Thoracic aorta (tissue), 2 donors: ENCODE data around the gene LRFN3. TPM values are rescaled to one million over a fixed set of nuclear protein-coding genes. Genes with fewer than 3 reads are reported as not detected.

Experiments
- ATAC-seq: fragments of 150-250 bp; one replicate; pipeline ENCODE4 v1.8.0; 2017; ENCODE audit warnings: low read depth; ENCODE audit not compliant: insufficient number of reproducible peaks, low FRiP score
- DNase-seq: peaks from one replicate; pipeline ENCODE4 v3.0.0-alpha.2; 2020; ENCODE audit warnings: low spot score
- H3K27ac ChIP-seq, 2 donors: fragments of 200-600 bp; sonication (generic); 1 replicate in 1 of 2; 2 replicates in 1 of 2; pipeline ENCODE4 v1.5.1; 2016; ENCODE audit warnings: mild to moderate bottlenecking in 2 of 2, moderate library complexity in 2 of 2
- H3K27me3 ChIP-seq: fragments of 200-600 bp; sonication (generic); replicated peaks from 2 replicates; pipeline ENCODE4 v1.6.0; 2016; ENCODE audit warnings: mild to moderate bottlenecking; ENCODE audit not compliant: insufficient read depth
- H3K36me3 ChIP-seq: fragments of 200-600 bp; sonication (generic); one replicate; pipeline ENCODE4 v1.5.1; 2016
- H3K4me1 ChIP-seq, 2 donors: fragments of 200-600 bp; sonication (generic); 1 replicate in 1 of 2; 2 replicates in 1 of 2; pipeline versions ENCODE4 v1.5.1 to v1.6.0; 2016; ENCODE audit warnings: low read depth in 2 of 2, mild to moderate bottlenecking in 1 of 2; ENCODE audit not compliant: control insufficient read depth in 1 of 2
- H3K4me3 ChIP-seq: fragments of 200-600 bp; sonication (generic); 2 replicates; pipeline ENCODE4 v1.5.1; 2016; ENCODE audit warnings: mild to moderate bottlenecking
- H3K9me3 ChIP-seq: fragments of 200-600 bp; sonication (generic); 2 replicates; pipeline ENCODE4 v1.5.1; 2016
- CTCF ChIP-seq: fragments of 200-600 bp; sonication (generic); IDR thresholded peaks from one replicate; pipeline ENCODE4 v1.5.1; 2019; ENCODE audit warnings: antibody characterized with exemption
- total RNA-seq, 2 donors: library from RNA; depleted of rRNA; stranded (reverse); fragments of >200 nt; gene quantifications; one replicate each; pipeline versions ENCODE4 v1.1.0 to v1.2.3, GENCODE V29; 2016

LRFN3 gene
- total RNA-seq, 2 donors from 2014 or later = 14.3 to 26.7 TPM

- H3K36me3 ChIP-seq = no peaks in the 10 kb centered on the region
- H3K4me1 ChIP-seq = peaks cover 3 to 25% of the 10 kb centered on the region in 2 donors
- peak within 1 kb of the TSS; percentile 84 for H3K4me3 ChIP-seq
- no peaks in the 10 kb centered on the region for H3K9me3 ChIP-seq
- no peaks in the 10 kb centered on the region for H3K27me3 ChIP-seq
- peak within 1 kb of the TSS in 1 of 2 donors; percentile 53 for H3K27ac ChIP-seq
- TF ChIP-seq CTCF = no peak
- DNase-seq (no peak), ATAC-seq (no peak)
Observed at GRCh38 chr19:35901854-35902661, 34.1 kb upstream of the LRFN3 start, which contains the start of gene HCST. Gene HCST (plus strand): TSS chr19:35902529. CDS start chr19:35902594, 65 bp downstream.

- no peak for ATAC-seq
- DNase-seq = no peak
- Histone ChIP-seq H3K4me1 (peaks cover 3 to 23% of the 10 kb centered on the region in 2 donors), H3K4me3 (peak overlapping the region; percentile 49), H3K36me3 (no peaks in the 10 kb centered on the region), H3K9me3 (no peaks in the 10 kb centered on the region), H3K27ac (peak overlapping the region in 1 of 2 donors; percentile 53), H3K27me3 (no peaks in the 10 kb centered on the region)
- no peak for TF ChIP-seq CTCF
Observed at GRCh38 chr19:35902870-35903475, 33.2 kb upstream of the LRFN3 start.

GRCh38 chr19:35903550-35904179 is 32.5 kb upstream of the LRFN3 start:
- DNase-seq (no peak), ATAC-seq (no peak)
- Histone ChIP-seq H3K27ac (peak overlapping the region in 1 of 2 donors; percentile 53), H3K4me3 (peak overlapping the region; percentile 49), H3K27me3 (no peaks in the 10 kb centered on the region), H3K36me3 (no peaks in the 10 kb centered on the region), H3K4me1 (peaks cover 0 to 16% of the 10 kb centered on the region in 2 donors), H3K9me3 (no peaks in the 10 kb centered on the region)
- no peak for TF ChIP-seq CTCF

GRCh38 chr19:35904311-35905068 is 31.7 kb upstream of the LRFN3 start:
- no peak for TF ChIP-seq CTCF
- Histone ChIP-seq H3K4me1 (peaks cover 0 to 16% of the 10 kb centered on the region in 2 donors), H3K27me3 (no peaks in the 10 kb centered on the region), H3K4me3 (no peak overlapping the region), H3K36me3 (no peaks in the 10 kb centered on the region), H3K9me3 (no peaks in the 10 kb centered on the region), H3K27ac (peak overlapping the region in 1 of 2 donors; percentile 30)
- ATAC-seq (no peak), DNase-seq (no peak)
